HG03103 (cell line): Measurements from ENCODE around the gene TARBP1.
"Not testable (repeated sequence)": the region's sequence is repeated elsewhere in the genome, so short reads cannot be mapped to it uniquely, and the experiment has no call there.

Experiments
- ATAC-seq: cut with Tn5 transposase; IDR thresholded peaks from one replicate; pipeline ENCODE4 v1.9.1; 2021; ENCODE audit warnings: low read depth; ENCODE audit not compliant: unreplicated experiment

TARBP1 gene

GRCh38 chr1:234504969-234505768 is 26.2 kb upstream of the TARBP1 start:
- ATAC-seq, result no peak

- not testable (repeated sequence) for ATAC-seq
Observed at GRCh38 chr1:234504251-234504650, 25.3 kb upstream of the TARBP1 start.

DNA sequence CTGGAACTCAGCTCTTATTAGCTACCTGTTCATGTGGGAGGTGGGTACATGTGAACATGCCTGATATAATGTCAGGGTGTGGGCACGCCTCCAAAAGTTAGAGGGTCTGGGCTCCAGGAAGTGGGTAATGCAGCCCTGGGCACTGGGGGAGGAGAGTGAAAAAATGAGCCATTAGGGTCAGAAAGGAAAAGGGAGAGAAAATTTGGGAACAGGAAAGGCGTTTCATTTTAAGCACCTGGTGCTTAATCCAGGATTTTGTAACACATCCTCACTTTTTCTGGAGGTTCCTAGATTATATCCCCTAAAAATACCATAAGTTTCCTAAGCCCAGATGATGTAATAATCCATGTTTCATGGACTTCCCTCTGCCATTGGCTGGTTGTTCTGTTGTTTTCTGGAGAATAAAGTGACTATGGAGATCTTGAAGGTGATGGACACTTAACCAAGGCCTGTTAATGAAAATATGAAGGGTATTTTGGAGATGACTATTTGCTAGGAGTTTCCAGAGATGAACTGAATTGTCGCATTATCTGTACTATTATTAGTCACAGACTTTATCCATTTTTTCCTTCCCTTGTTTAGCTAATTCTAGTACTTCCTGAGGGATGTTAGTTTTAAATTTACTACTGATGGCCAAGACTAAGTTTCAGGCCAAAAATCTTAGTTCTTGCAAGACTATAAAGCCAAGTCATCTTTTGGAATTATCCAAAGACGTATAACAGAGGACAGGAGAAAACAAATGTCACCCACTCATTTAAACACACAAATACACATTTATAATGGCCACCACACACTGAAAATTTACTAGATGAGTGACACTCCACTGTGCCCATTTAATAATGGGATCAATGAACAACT is 24.4 kb upstream of the TARBP1 start:
- no peak for ATAC-seq

- ATAC-seq, result no peak
Observed at GRCh38 chr1:234502785-234503184, 23.8 kb upstream of the TARBP1 start.

DNA sequence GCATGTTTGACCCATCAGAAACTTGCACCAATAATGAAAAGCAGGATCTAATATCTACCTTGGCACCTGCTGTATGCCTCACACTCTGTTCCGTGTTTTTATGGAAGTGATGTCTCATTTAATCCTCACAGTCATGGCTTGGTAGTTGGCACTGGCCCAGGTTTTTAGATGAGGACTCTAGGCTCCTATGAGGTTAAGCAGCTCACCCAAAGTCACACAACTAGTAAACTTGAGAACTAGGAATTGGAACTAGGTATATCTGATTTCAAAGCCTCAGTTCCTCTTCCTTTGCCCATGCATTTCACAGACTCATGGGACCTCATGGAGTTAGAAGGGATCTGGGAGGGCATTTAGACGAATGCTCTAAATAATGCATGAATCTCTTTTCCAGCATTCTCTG is 21.3 kb upstream of the TARBP1 start:
- ATAC-seq, result no peak

- ATAC-seq, result no peak
Observed at GRCh38 chr1:234499943-234500245, 20.9 kb upstream of the TARBP1 start.

DNA sequence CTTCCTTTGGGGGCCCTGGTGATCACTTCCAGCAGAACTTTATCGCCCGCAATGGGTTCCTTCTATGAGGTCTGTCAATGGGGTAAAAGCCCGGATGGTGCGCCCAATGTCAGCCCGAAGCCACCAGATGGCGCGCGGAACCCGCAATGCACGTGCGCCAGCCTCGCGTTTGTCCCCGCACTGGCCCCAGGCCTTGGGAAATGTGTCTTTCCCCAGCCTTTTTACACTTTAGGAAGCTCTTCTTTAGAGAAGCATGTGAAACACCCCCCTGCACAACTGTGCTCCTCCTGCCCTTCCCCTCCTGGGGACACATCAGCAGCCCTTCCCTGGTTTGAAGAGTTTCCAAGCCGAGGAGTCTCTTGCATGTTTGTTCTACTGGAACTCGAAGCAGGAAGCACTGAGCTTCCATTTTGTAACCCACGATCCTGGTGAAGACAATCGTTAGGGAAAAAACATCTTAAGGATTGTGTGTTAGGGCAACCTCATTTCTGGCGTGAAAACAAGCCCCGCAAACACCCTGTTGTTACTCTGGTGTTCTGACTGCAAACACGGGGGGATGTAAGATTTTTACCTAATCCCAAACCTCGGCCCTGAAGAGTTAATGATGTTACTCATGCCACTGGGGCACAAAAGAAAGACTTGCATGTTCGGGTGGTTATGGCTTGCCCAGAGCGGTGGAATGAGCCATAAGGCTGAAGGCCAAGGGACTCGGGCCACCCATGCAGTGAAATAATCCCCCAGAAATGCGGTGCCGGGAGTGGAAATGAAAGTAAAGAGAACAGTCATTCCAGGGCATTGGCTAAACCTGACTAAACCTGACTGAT is 20.4 kb upstream of the TARBP1 start:
- peak; percentile 41 for ATAC-seq

GRCh38 chr1:234498448-234499118 is 19.6 kb upstream of the TARBP1 start:
- ATAC-seq, result no peak

DNA sequence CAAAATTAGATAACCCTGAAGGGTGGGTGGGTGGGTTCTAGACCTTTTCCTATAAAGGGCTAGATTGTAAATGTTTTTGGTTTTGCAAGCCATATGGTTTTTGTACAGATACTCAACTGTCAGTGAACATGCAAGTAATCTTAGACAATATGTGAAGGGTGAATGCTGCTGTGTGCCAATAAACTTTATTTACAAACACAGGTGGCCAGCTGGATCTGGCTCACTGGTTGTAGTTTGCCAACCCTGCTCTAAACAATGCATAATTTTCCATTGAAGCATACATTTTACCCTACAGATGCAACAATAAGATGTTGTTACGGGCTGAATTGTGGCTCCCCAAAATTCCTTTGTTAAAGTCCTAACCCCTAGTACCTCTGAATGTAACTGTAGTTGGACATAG is 18.6 kb upstream of the TARBP1 start:
- ATAC-seq, result no peak

DNA sequence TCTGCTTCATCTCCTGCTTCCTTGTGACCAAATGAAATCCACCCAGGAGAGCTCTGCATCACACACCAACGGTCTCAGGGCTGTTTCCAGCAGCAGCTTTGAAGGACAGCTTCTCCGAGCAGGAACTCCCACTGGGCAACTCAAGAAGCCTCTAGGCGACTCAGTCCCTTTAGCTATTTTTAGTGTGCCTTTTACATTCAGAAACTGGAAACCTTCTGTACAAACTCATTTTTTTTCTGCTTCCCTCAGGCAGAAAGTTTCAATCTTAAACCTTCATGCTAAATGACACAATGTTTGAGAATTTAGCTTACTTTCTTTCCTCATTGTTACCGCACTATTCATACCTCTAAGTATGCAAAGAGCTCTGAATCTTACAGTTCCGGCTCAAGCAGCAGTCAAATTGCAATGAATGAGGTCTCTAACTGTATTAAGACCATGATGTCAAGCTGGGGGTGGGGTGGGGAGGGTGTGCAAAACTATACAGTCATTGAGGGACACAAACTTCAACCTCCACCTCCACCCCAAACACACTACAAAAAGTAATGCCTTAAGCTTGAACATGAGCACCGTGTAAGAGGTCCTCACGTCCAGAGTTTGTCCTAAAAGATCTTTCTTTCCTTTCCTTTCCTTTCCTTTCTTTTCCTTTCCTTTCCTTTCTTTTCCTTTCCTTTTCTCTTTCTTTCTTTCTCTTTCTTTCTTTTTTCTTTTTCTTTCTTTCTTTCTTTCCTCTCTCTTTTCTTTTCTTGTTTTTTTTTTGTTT is 16.4 kb upstream of the TARBP1 start:
- ATAC-seq, result peak; percentile 59

DNA sequence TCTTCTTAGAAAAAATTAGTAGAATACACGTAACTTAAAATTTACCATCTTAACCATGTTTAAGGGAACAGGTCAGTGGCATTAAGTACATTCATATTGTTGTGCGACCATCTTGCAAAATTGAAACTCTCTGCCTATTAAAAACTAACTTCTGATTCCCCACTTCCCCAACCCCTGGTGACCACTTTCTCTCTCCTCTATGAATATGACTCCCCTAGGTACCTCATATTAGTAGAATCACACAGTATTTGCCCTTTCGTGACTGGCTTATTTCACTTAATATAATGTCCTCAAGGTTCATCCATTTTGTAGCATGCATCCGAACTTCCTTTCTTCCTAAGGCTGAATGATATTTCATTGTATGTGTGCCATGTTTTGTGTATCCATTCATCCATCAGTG is 15.1 kb upstream of the TARBP1 start:
- no peak for ATAC-seq

- ATAC-seq, result no peak
Observed at GRCh38 chr1:234490793-234491479, 12.0 kb upstream of the TARBP1 start.

DNA sequence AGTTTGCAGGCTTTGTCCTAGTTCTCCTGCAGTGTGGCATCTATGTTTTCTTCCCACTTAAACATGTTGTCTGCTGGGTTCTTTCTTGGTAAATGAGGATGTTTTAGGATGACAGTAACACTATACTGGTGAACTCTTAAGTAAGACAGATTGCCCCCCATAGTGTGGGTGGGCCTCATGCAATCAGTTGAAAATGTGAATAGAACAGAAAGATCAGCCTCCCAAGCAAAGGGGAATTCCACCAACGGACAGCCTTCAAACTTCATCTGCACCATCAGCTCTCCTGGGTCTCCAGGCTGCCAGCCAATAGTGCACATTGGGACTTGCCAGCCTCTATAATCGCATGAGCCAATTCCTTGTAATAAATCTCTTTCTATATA is 10.7 kb upstream of the TARBP1 start:
- no peak for ATAC-seq

- ATAC-seq, result no peak
Observed at GRCh38 chr1:234489007-234489697, 10.2 kb upstream of the TARBP1 start.

GRCh38 chr1:234488054-234489006 is 9.4 kb upstream of the TARBP1 start:
- peak; percentile 49 for ATAC-seq

DNA sequence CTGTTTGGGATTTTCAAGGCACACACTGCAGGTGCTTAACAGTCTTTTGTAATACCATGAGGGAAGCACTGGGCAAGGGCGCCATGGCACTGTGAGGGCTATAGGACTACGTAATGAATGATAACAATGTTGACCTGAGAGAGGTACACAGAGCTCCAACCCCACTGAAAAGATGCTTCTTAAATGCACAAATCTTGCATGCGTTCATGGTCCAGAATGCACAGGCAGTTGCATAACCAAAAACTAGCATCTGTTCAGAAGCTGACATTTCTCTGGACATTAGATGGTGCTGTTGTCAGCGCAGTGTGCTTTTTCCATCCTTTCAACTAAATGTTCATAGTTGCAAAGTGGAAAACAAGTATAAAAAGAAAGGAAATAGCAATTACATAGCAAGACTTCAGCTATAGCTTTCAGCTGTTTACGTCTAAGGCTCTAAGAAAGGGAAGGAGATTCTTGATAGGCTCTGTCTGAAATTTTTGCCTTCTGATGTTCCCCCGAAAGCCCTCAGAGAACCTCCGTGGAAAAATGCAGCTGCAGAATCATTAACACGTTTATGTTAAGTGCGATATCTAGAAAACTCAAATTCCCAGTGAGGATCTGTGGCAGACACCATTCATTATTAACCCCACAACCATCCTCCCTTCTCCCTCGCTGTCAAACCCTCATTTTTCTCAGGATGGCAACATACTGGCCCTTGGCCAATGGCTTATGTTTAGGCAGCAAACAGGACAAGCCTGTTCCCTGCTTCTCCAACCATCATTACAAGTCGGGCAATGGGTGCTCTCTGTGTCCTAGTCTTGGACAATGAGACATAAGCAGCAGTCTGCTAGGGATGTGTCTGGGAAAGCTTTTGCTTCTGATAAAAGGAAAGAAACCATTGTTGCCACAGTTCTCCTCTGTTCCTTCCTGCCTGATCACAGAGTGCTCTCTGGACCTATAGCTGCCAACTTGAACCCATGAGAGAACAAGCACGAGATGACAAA is 8.2 kb upstream of the TARBP1 start:
- ATAC-seq, result no peak
